ENCODE data around the gene CCR9. TPM values are rescaled to one million over a fixed set of nuclear protein-coding genes. Genes with fewer than 3 reads are reported as not detected.
"Not testable (repeated sequence)": the region's sequence is repeated elsewhere in the genome, so short reads cannot be mapped to it uniquely, and the experiment has no call there.

Gene CCR9
- total RNA-seq, 4 donors from 2014 or later = 0.78 TPM; not detected in 3

DNA sequence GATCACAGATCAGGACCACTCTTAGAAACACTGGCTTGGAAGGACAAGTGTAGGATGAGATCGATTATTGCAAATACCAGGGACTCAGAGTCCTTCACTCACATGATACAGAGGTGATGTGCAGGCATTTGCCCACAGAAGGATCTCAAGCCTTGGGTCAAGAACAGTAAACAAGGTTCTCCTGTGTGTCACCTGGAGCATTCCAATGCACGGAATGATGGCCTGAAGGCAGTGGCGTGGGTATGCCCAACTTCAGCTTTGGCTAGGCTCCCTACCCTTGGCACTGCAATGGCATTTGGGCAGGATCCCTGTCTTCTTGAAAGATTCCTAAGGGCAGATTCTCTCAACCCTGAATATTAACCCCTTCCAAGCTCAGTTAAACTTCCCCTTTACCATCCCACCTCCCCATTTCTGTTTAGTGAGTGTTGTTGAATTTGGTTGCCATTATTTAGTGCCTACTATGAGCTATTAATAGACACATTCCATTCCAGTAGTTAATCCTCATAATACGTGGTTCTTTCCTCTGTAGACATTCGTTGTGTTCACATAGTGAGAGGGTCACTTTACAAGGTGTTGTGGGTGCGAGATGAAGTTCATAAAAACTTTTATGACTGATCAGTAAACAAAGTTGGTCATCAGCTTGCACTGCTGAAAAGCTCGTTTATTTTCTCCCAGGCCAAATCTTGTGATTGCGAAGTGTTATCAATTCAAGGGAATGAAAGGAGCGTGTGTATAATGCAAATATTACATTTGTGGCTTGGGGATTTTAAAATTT, 43.3 kb upstream of the CCR9 start:
- 86 to 87% methylated on average over 9 of the region's 9 CpGs for WGBS, 2 donors
- Histone ChIP-seq H3K27me3 (no peaks in the 10 kb centered on the region), H3K4me1 (peaks cover 0 to 24% (median 9%) of the 10 kb centered on the region in 4 donors), H3K4me3 (no peak overlapping the region), H3K27ac (no peak overlapping the region), H3K36me3 (peaks cover 0 to 3% (median 0%) of the 10 kb centered on the region in 3 donors), H3K9me3 (no peaks in the 10 kb centered on the region)
- TF ChIP-seq EP300 (IDR thresholded peaks at IDR 0.05) (no peak), POLR2A (IDR thresholded peaks at IDR 0.05) (no peak)
- TF ChIP-seq, protein P1, sequence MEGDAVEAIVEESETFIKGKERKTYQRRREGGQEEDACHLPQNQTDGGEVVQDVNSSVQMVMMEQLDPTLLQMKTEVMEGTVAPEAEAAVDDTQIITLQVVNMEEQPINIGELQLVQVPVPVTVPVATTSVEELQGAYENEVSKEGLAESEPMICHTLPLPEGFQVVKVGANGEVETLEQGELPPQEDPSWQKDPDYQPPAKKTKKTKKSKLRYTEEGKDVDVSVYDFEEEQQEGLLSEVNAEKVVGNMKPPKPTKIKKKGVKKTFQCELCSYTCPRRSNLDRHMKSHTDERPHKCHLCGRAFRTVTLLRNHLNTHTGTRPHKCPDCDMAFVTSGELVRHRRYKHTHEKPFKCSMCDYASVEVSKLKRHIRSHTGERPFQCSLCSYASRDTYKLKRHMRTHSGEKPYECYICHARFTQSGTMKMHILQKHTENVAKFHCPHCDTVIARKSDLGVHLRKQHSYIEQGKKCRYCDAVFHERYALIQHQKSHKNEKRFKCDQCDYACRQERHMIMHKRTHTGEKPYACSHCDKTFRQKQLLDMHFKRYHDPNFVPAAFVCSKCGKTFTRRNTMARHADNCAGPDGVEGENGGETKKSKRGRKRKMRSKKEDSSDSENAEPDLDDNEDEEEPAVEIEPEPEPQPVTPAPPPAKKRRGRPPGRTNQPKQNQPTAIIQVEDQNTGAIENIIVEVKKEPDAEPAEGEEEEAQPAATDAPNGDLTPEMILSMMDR (IDR thresholded peaks at IDR 0.05) = no peak
- no peak for DNase-seq (ENCODE audit: low spot score in 2 of 2)

GRCh38 chr3:45844616-45845015, 41.7 kb upstream of the CCR9 start:
- H3K27ac ChIP-seq = no peak overlapping the region
- 94 to 98% methylated on average over 1 of the region's 1 CpG for WGBS, 2 donors
- peaks cover 0 to 23% (median 9%) of the 10 kb centered on the region in 4 donors for H3K4me1 ChIP-seq
- H3K4me3 ChIP-seq = no peak overlapping the region
- no peaks in the 10 kb centered on the region for H3K36me3 ChIP-seq
- no peak for TF ChIP-seq POLR2A (IDR thresholded peaks at IDR 0.05)
- TF ChIP-seq EP300 (IDR thresholded peaks at IDR 0.05) = no peak
- TF ChIP-seq, protein P1 (IDR thresholded peaks at IDR 0.05) = no peak
- no peak for DNase-seq (ENCODE audit: low spot score in 2 of 2)
- no peaks in the 10 kb centered on the region for H3K27me3 ChIP-seq
- no peaks in the 10 kb centered on the region for H3K9me3 ChIP-seq

- no peak for DNase-seq (ENCODE audit: low spot score in 2 of 2)
- Histone ChIP-seq H3K27ac (no peak overlapping the region), H3K4me3 (no peak overlapping the region), H3K36me3 (no peaks in the 10 kb centered on the region), H3K9me3 (no peaks in the 10 kb centered on the region), H3K27me3 (peaks cover 0 to 9% of the 10 kb centered on the region in 2 donors), H3K4me1 (no peaks in the 10 kb centered on the region)
- WGBS, 2 donors = 54 to 90% methylated on average over 1 of the region's 1 CpG
- TF ChIP-seq EP300 (IDR thresholded peaks at IDR 0.05) (no peak), POLR2A (IDR thresholded peaks at IDR 0.05) (no peak)
- TF ChIP-seq, protein P1 (IDR thresholded peaks at IDR 0.05) = no peak
Measured at GRCh38 chr3:45848392-45848791, 38.0 kb upstream of the CCR9 start.

GRCh38 chr3:45852828-45853227, 33.5 kb upstream of the CCR9 start:
- no peak overlapping the region for H3K27ac ChIP-seq
- H3K4me1 ChIP-seq = no peaks in the 10 kb centered on the region
- no peak overlapping the region for H3K4me3 ChIP-seq
- no peaks in the 10 kb centered on the region for H3K36me3 ChIP-seq
- peaks cover 0 to 12% (median 3%) of the 10 kb centered on the region in 4 donors for H3K9me3 ChIP-seq
- no peak for DNase-seq (ENCODE audit: low spot score in 2 of 2)
- TF ChIP-seq, protein P1 (IDR thresholded peaks at IDR 0.05) = no peak
- TF ChIP-seq EP300 (IDR thresholded peaks at IDR 0.05) (no peak), POLR2A (IDR thresholded peaks at IDR 0.05) (no peak)
- peaks cover 0 to 9% of the 10 kb centered on the region in 2 donors for H3K27me3 ChIP-seq
- 85 to 86% methylated on average over 2 of the region's 2 CpGs for WGBS, 2 donors

DNA sequence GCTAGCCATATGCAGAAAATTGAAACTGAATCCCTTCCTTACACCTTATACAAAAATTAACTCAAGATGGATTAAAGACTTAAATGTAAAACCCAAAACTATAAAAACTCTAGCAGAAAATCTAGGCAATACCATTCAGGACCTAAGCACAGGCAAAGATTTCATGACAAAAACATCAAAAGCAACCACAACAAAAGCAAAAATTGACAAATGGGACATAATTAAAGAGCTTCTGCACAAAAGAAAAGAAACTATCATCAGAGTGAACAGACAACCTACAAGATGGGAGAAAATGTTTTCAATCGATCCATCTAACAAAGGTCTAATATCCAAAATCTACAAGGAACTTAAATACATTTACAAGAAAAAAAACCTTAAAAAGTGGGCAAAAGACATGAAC, 30.0 kb upstream of the CCR9 start:
- WGBS, 2 donors = 84 to 94% methylated on average over 1 of the region's 1 CpG
- H3K9me3 ChIP-seq = peaks cover 0 to 12% (median 3%) of the 10 kb centered on the region in 4 donors
- H3K27ac ChIP-seq = not testable (repeated sequence)

GRCh38 chr3:45857024-45857423, 29.3 kb upstream of the CCR9 start:
- WGBS, 2 donors = 82 to 90% methylated on average over 2 of the region's 2 CpGs
- H3K9me3 ChIP-seq = peaks cover 0 to 12% (median 3%) of the 10 kb centered on the region in 4 donors
- H3K4me1 ChIP-seq; H3K27me3 ChIP-seq; H3K4me3 ChIP-seq; H3K36me3 ChIP-seq; DNase-seq (ENCODE audit: low spot score in 2 of 2); H3K27ac ChIP-seq: not testable (repeated sequence)

More for the DNA sequence above, 30.0 kb upstream of the CCR9 start:
- not testable (repeated sequence) for DNase-seq (ENCODE audit: low spot score in 2 of 2); H3K36me3 ChIP-seq; H3K4me3 ChIP-seq; H3K4me1 ChIP-seq; H3K27me3 ChIP-seq
